Measurements from ENCODE around the gene SH3GL3.
A peak's percentile ranks its signal among the peaks of the same experiment; 100 is the strongest.

Gene SH3GL3

GRCh38 chr15:83567318-83567717 lies 120.2 kb downstream of the SH3GL3 start:
- DNase-seq (ENCODE audit: low spot score), result no peak

GRCh38 chr15:83569341-83569740 lies 122.2 kb downstream of the SH3GL3 start:
- DNase-seq (ENCODE audit: low spot score), result no peak

- no peak for DNase-seq (ENCODE audit: low spot score)
These were observed 123.6 kb downstream of the SH3GL3 start for GRCh38 chr15:83570756-83571155.

DNA sequence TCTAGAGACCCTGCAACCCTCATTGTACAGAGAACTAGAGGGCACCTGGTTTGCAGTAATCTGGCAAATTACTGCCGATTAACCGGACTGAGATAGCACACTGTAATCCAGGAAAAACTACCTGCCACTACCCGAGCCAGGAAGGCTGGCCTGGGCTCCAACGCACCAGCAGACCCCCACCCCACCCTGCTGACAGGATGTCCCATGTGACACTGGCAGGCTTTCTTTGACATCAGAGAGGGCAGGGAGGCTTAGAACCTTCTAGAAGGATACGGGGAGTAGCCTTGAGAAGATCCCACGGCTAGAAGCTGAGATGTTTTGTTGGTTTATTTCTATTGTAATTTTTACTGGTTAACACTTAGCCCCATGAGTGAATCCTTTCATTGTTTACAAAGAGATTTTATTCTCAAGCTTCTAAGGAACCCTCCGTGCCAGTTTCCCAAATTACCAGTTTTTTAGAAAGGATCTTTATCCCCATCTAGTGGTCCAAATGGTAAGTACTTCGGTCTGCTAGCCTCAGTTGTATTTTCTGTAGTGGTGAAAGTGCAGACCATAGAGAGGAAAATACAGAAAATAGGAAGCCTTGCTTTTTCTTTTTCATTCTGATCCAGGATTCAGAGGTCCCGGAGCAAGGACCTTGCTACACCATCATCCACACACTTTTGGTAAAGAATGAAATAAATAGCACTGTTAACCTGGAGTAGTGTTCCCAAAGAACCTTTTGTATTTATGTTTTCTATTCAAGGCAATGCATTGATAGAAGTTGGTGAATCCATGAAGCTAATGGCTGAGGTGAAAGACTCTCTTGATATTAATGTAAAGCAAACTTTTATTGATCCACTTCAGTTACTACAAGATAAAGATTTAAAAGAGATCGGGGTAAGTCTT lies 124.9 kb downstream of the SH3GL3 start:
- peak; percentile 15 for DNase-seq (ENCODE audit: low spot score)

- no peak for DNase-seq (ENCODE audit: low spot score)
These were observed 127.2 kb downstream of the SH3GL3 start for GRCh38 chr15:83574345-83574744.

DNA sequence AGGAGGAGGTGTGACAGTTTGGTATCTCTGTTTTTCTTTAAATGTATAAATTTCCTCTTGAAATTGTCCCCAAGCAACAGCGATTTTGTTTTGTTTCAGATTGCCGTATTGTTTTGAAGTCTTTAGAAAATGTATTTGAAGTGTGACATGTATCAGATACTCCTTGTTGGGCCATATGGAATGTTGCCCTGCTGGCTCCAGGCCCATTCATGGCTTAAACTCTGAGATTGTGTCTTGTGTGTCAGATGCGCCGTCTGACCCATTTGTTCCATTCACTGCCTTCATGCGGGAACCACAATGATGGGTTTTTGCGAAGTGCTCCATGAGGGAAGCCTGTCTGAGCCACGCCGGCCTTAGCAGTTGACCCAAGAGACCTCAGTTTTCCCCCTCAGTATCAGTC lies 131.6 kb downstream of the SH3GL3 start:
- no peak for DNase-seq (ENCODE audit: low spot score)

- no peak for DNase-seq (ENCODE audit: low spot score)
These were observed 134.2 kb downstream of the SH3GL3 start for GRCh38 chr15:83581381-83581780.

GRCh38 chr15:83582381-83582780 lies 135.2 kb downstream of the SH3GL3 start:
- no peak for DNase-seq (ENCODE audit: low spot score)

- no peak for DNase-seq (ENCODE audit: low spot score)
These were observed 138.6 kb downstream of the SH3GL3 start for GRCh38 chr15:83585601-83586335.

- DNase-seq (ENCODE audit: low spot score), result no peak
These were observed 139.9 kb downstream of the SH3GL3 start for GRCh38 chr15:83587091-83587490.

GRCh38 chr15:83588441-83588840 lies 141.3 kb downstream of the SH3GL3 start:
- DNase-seq (ENCODE audit: low spot score), result no peak

- no peak for DNase-seq (ENCODE audit: low spot score)
These were observed 145.4 kb downstream of the SH3GL3 start for GRCh38 chr15:83592370-83593040.

GRCh38 chr15:83595191-83595590 lies 148.1 kb downstream of the SH3GL3 start:
- no peak for DNase-seq (ENCODE audit: low spot score)

GRCh38 chr15:83598031-83598430 lies 150.9 kb downstream of the SH3GL3 start:
- DNase-seq (ENCODE audit: low spot score), result no peak

DNA sequence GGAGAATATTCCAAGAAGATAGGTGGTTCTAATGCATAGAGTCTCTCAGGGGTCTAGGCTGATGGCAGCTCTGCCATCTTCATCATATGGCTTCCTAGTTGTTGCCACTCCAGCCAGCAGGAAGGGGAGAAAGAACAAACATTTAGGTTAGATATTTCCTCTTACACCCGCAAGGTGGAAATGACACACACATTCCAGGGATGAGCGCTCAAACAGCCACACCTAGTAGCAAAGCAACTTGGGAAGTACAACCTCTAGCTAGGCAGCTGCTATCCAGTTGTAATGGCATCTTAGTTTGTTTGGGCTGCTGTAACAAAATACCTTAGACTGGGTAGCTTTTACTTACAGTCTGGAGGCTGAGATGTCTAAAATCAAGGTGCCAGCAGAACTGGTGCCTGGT lies 154.9 kb downstream of the SH3GL3 start:
- DNase-seq (ENCODE audit: low spot score), result no peak

GRCh38 chr15:83604549-83604948 lies 157.4 kb downstream of the SH3GL3 start:
- DNase-seq (ENCODE audit: low spot score), result no peak

DNA sequence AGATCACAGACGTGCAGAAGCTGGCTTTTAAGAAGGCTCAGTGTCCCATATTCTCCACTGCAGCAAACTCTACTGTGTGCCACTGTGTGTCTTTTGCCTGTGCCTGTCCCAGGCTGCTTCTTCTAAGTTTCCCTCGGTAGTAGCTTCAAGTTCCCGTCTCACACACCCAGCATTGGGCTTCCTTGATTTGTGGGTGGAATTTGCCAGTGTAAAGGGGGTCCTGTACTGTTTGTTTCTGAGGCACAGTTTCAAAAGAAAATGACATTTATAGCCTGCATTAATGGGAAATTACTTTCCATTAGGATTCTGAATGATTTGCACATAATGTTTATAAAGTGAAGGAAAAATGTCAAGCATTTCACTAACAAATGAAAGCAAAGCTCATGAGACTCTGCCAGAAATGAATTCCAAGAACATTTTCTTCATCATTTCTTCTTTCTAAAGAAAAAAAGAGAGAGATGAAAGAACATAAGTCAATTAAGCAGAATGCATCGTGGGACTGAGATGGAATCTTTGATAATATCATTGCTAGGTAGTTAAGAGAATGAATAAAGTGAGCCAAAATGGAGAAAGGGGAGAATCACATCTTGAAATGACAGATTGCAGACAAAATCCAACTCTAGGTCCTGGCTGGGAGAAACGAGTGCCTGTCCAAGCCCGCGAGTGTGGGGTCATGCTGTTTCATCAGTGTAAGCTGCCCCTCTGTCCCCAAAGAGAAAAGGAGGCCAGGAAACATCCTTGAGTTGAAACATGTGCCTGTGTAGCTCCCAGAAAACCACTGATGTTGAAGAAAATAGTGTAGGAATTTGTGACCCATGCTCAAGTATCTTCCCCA lies 158.2 kb downstream of the SH3GL3 start:
- DNase-seq (ENCODE audit: low spot score), result no peak

DNA sequence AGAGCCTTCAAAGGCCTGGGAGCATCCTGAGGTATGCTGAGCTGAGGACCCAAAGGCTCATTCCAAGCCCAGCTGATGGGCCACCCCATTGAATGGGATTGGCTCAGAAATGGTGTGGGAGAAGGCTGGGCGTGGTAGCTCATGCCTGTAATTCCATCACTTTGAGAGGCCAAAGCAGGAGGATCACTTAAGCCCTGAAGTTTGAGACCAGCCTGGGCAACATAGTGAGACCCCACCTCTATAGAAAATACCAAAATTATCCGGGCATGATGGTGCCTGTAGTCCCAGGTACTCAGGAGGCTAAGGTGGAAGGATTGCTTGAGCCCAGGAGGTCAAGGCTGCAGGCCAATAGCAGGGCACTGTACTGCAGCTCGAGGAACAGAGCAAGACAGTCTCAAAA lies 163.0 kb downstream of the SH3GL3 start:
- DNase-seq (ENCODE audit: low spot score), result no peak

- no peak for DNase-seq (ENCODE audit: low spot score)
These were observed 164.0 kb downstream of the SH3GL3 start for GRCh38 chr15:83610901-83611685.

GRCh38 chr15:83612226-83612625 lies 165.1 kb downstream of the SH3GL3 start:
- no peak for DNase-seq (ENCODE audit: low spot score)
